CD4-positive, alpha-beta T cell (primary cell): ENCODE data around the gene ADGRG6. TPM values are rescaled to one million over a fixed set of nuclear protein-coding genes. Genes with fewer than 3 reads are reported as not detected.

Experiments used
- ATAC-seq: fragments of 200-7000 bp; cut with Tn5 transposase; one replicate; pipeline ENCODE4 v1.10.0; 2022; ENCODE audit warnings: mild to moderate bottlenecking; ENCODE audit not compliant: poor library complexity
- CTCF ChIA-PET: fragments of 350-600 bp; sonication (Branson Sonifier 250); formaldehyde crosslinking; loops from one replicate; lab custom pipeline; 2021; ENCODE audit warnings: antibody characterized with exemption, inconsistent platforms; lab: Charles Lee
- POLR2A ChIA-PET: fragments of 350-600 bp; sonication (Branson Sonifier 250); formaldehyde crosslinking; loops from one replicate; lab custom pipeline; 2021; ENCODE audit warnings: antibody characterized with exemption, inconsistent platforms; lab: Charles Lee
- DNase-seq, 14 experiments: peaks; one replicate each; pipeline ENCODE4 v3.0.0-alpha.2; 2013 to 2020; ENCODE audit warnings: mixed read lengths in 2 of 14
- H3K27ac ChIP-seq, 2 donors: one replicate each; pipeline versions ENCODE4 v1.5.1 to v1.7.0; 2013; ENCODE audit warnings: low read length in 2 of 2, low read depth in 1 of 2, mild to moderate bottlenecking in 1 of 2
- H3K27me3 ChIP-seq, 2 experiments: 1 replicate in 1 of 2; 2 replicates in 1 of 2; pipeline versions ENCODE4 v1.6.1 to v1.7.0; 2013; ENCODE audit warnings: low read length in 2 of 2, control low read depth in 1 of 2, mild to moderate bottlenecking in 1 of 2, moderate library complexity in 1 of 2; ENCODE audit not compliant: insufficient read depth in 2 of 2, control insufficient read depth in 1 of 2
- H3K36me3 ChIP-seq: one replicate; pipeline ENCODE4 v1.6.1; 2013; ENCODE audit warnings: low read length, control low read depth; ENCODE audit not compliant: insufficient read depth
- H3K4me1 ChIP-seq: one replicate; pipeline ENCODE4 v1.6.1; 2013; ENCODE audit warnings: low read length, control low read depth; ENCODE audit not compliant: insufficient read depth
- H3K4me3 ChIP-seq: one replicate; pipeline ENCODE4 v1.5.1; 2013; ENCODE audit warnings: mild to moderate bottlenecking, low read length, moderate library complexity
- H3K9me3 ChIP-seq, 2 experiments: 1 replicate in 1 of 2; 2 replicates in 1 of 2; pipeline versions ENCODE4 v1.6.1 to v1.7.0; 2013; ENCODE audit warnings: low read length in 2 of 2, mild to moderate bottlenecking in 2 of 2, control low read depth in 1 of 2, moderate library complexity in 1 of 2; ENCODE audit not compliant: control insufficient read depth in 1 of 2, insufficient read depth in 1 of 2
- H3K27ac Mint-ChIP-seq: one replicate; pipeline ENCODE4 v1.8.0; 2020; ENCODE audit warnings: mixed read lengths
- H3K27me3 Mint-ChIP-seq: one replicate; pipeline ENCODE4 v1.8.0; 2021; ENCODE audit warnings: mixed read lengths
- H3K36me3 Mint-ChIP-seq: one replicate; pipeline ENCODE4 v1.8.0; 2021; ENCODE audit warnings: low read depth, mixed read lengths
- H3K4me1 Mint-ChIP-seq: one replicate; pipeline ENCODE4 v1.8.0; 2021; ENCODE audit warnings: low read depth, mixed read lengths
- H3K4me3 Mint-ChIP-seq: one replicate; pipeline ENCODE4 v1.8.0; 2020; ENCODE audit warnings: mild to moderate bottlenecking, mixed read lengths
- H3K9me3 Mint-ChIP-seq: one replicate; pipeline ENCODE4 v1.8.0; 2020; ENCODE audit warnings: mixed read lengths
- CTCF ChIP-seq: fragments of 200-600 bp; IDR thresholded peaks from one replicate; pipeline ENCODE4 v1.8.0; 2022; ENCODE audit warnings: antibody characterized with exemption, mild to moderate bottlenecking
- intact Hi-C, 2 experiments: fragments of 100-400 bp; cut with DNase I in 1 of 2; cut with micrococcal nuclease in 1 of 2; formaldehyde crosslinking; loops; one replicate each; pipeline versions ENCODE4 v1.15.1 to v1.9.0; 2023 to 2025; cut with DNase I, micrococcal nuclease
- total RNA-seq, 174 experiments: library from RNA in 2 of 174; stranded (reverse) in 2 of 174; gene quantifications; one replicate each; pipeline ENCODE4 v1.2.3 and lab custom pipeline; 2021 to 2026

ADGRG6 gene
- total RNA-seq, 2 experiments from 2014 or later: 0.31 to 0.63 TPM

- H3K27ac Mint-ChIP-seq: no peak overlapping the region
- H3K4me3 Mint-ChIP-seq: no peak overlapping the region
- no peak for ATAC-seq
Measured at GRCh38 chr6:142318714-142319113, 16.9 kb downstream of the ADGRG6 start.

GRCh38 chr6:142320366-142320765, 18.6 kb downstream of the ADGRG6 start:
- intact Hi-C loops: no loop called here
- ATAC-seq: no peak
- no peaks in the 10 kb centered on the region for H3K27me3 ChIP-seq
- Mint-ChIP-seq H3K36me3 (no peaks in the 10 kb centered on the region), H3K4me3 (no peak overlapping the region), H3K4me1 (no peaks in the 10 kb centered on the region), H3K27me3 (peaks cover 5% of the 10 kb centered on the region), H3K9me3 (no peaks in the 10 kb centered on the region), H3K27ac (no peak overlapping the region)
- TF ChIP-seq CTCF: no peak
- DNase-seq: no peak
- H3K4me3 ChIP-seq: no peak overlapping the region
- ChIA-PET POLR2A (no interaction called here), CTCF (interaction anchor here (0.7 kb wide), 1 partner anchor 11 kb away, joined by 3 read pairs; no protein-coding TSS in a partner anchor)
- no peaks in the 10 kb centered on the region for H3K4me1 ChIP-seq
- no peaks in the 10 kb centered on the region for H3K9me3 ChIP-seq
- no peaks in the 10 kb centered on the region for H3K36me3 ChIP-seq
- no peak overlapping the region for H3K27ac ChIP-seq

More at GRCh38 chr6:142318714-142319113, 16.9 kb downstream of the ADGRG6 start:
- DNase-seq: no peak
- intact Hi-C loops: no loop called here
- H3K36me3 Mint-ChIP-seq: no peaks in the 10 kb centered on the region
- no peaks in the 10 kb centered on the region for H3K9me3 Mint-ChIP-seq
- Histone ChIP-seq H3K4me1 (no peaks in the 10 kb centered on the region), H3K36me3 (no peaks in the 10 kb centered on the region), H3K27me3 (no peaks in the 10 kb centered on the region), H3K27ac (no peak overlapping the region), H3K4me3 (no peak overlapping the region), H3K9me3 (no peaks in the 10 kb centered on the region)
- H3K4me1 Mint-ChIP-seq: no peaks in the 10 kb centered on the region
- CTCF ChIA-PET: no interaction called here
- no peak for TF ChIP-seq CTCF
- POLR2A ChIA-PET: no interaction called here
- no peaks in the 10 kb centered on the region for H3K27me3 Mint-ChIP-seq

- H3K27ac ChIP-seq: no peak overlapping the region
- DNase-seq (no peak), ATAC-seq (no peak)
- H3K27me3 ChIP-seq: no peaks in the 10 kb centered on the region
- no peaks in the 10 kb centered on the region for H3K4me1 ChIP-seq
- no peak overlapping the region for H3K4me3 Mint-ChIP-seq
- intact Hi-C loops: no loop called here
- ChIA-PET CTCF (no interaction called here), POLR2A (no interaction called here)
- H3K27me3 Mint-ChIP-seq: peaks cover 5% of the 10 kb centered on the region
- TF ChIP-seq CTCF: no peak
- no peaks in the 10 kb centered on the region for H3K9me3 Mint-ChIP-seq
- H3K9me3 ChIP-seq: no peaks in the 10 kb centered on the region
- no peak overlapping the region for H3K27ac Mint-ChIP-seq
- H3K4me1 Mint-ChIP-seq: no peaks in the 10 kb centered on the region
- no peaks in the 10 kb centered on the region for H3K36me3 Mint-ChIP-seq
- H3K36me3 ChIP-seq: no peaks in the 10 kb centered on the region
- H3K4me3 ChIP-seq: no peak overlapping the region
Measured at GRCh38 chr6:142321451-142321850, 19.6 kb downstream of the ADGRG6 start.
